Heart left ventricle (tissue), 13 donors: ENCODE results near the gene GIPC3.
"Not testable (repeated sequence)": the region's sequence is repeated elsewhere in the genome, so short reads cannot be mapped to it uniquely, and the experiment has no call there.

Source experiments
- CTCF ChIP-seq, 12 donors: fragments of 200-600 bp; sonication (generic) in 4 of 12; IDR thresholded peaks; one replicate each; pipeline versions ENCODE4 v1.5.0 to v1.8.0; 2018 to 2022; ENCODE audit warnings: antibody characterized with exemption in 12 of 12, mild to moderate bottlenecking in 5 of 12
- POLR2A ChIP-seq, 2 donors: fragments of 450-650 bp; IDR thresholded peaks; one replicate each; pipeline ENCODE4 v1.6.1; 2017; ENCODE audit warnings: antibody characterized with exemption in 2 of 2, mild to moderate bottlenecking in 2 of 2, moderate library complexity in 2 of 2
- donor health status: ischemic (EF 13 %, LVEDD 7.1; RV severe dilation, severe dysfunction).
- donor health status: DM: no; HTN: yes; CAD: no.
- donor health status: DM: no; HTN: no; CAD: no.
- donor health status: ischemic (EF 25% LVEDD 6.9; RV normal size, moderate dysfunction).
- donor health status: ischemic (EF 25% LVEDD 5.7; RV mildly dilated, moderate dysfunction).
- donor health status: ischemic (EF 35%, LVEDD 5.7; RV mildly dilated, moderate dysfunction).
- donor health status: nonischemic (EF 11% LVEDD 7.7; RV severe dilation, severe dysfunction).
- donor health status: DM: yes; HTN: yes; CAD: no.
- donor health status: PGD.
- donor health status: ischemic (EF 29% LVEDD 5.4; RV normal size, mild dysfunction).
- donor health status: nonischemic (EF 23%, LVEDD 6.1; RV moderate dilation, normal function).

GRCh38 chr19:3570042-3570441 lies 15.2 kb upstream of the GIPC3 start:
- not testable (repeated sequence) for TF ChIP-seq CTCF, POLR2A (IDR thresholded peaks at IDR 0.05)
